ENCODE measurements around the gene PID1. TPM values are rescaled to one million over a fixed set of nuclear protein-coding genes. Genes with fewer than 3 reads are reported as not detected.

Gene PID1
- total RNA-seq, 2 experiments from 2014 or later, result not detected

DNA sequence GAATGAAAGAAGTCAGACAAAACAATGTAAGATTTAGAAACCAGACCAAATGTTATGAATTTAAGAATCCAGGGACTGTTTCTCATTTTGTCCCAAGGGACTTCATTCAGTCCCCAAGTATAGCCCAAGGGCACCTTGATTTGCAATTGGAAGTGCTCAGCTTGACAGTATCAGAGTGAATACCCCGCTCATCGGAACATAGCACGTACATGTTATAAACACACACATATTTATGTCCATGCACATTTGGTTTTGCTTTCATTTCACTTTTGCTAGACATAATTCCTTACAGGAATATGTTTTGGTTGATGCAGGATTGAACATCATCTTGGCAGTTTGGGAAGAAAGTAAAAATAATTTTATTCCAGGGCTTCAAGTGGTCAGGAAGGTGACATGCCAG is 100.2 kb downstream of the PID1 start:
- Histone ChIP-seq H3K4me3 (ENCODE audit: low read depth, low read length, poor library complexity, severe bottlenecking) (no peak overlapping the region), H3K4me2 (ENCODE audit: low read length) (no peak overlapping the region), H4K20me1 (ENCODE audit: insufficient read depth, low read length) (no peaks in the 10 kb centered on the region), H3K79me2 (ENCODE audit: insufficient read depth, low read depth, low read length) (no peaks in the 10 kb centered on the region), H3K36me3 (ENCODE audit: insufficient read depth, low read length) (no peaks in the 10 kb centered on the region), H3K27ac (ENCODE audit: low read depth, low read length, poor library complexity, severe bottlenecking) (no peak overlapping the region), H3K9me2 (ENCODE audit: insufficient read depth, low read length) (no peaks in the 10 kb centered on the region), H3K4me1 (ENCODE audit: insufficient read depth, low read length, poor library complexity, severe bottlenecking) (no peaks in the 10 kb centered on the region), H2AFZ (ENCODE audit: low read length) (no peak overlapping the region), H3K9me3 (ENCODE audit: low read length) (no peaks in the 10 kb centered on the region)
- CTCF ChIA-PET (ENCODE audit: unreplicated experiment), result no interaction called here
- TF ChIP-seq EZH2phosphoT487 (IDR thresholded peaks at IDR 0.05; ENCODE audit: borderline replicate concordance, low read depth, low read length), result no peak
- no TSS peak for BruUV-seq (replicated peaks)
- no peak for DNase-seq (ENCODE audit: low spot score)
- intact Hi-C loops (cut with micrococcal nuclease; ENCODE audit: unreplicated experiment), result no loop called here
- POLR2A ChIA-PET, result no interaction called here

DNA sequence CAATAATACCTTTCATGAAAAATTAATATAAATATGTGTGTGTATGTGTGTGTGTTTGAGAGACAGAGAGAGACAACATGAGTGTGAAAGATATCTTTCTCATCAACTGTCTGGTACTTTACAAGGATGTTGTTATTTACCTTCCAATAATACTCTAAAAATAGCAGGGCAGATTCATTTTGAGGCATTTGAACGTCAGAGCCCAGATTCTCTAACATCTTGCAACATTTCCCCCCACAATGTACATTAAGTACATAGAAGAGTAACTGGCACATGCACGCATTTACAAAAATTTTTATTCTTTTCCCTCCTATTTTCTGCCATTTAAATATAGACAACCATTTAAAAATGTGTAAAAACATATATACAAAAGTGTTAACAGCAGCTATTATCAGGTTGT is 100.9 kb downstream of the PID1 start:
- Histone ChIP-seq H2AFZ (ENCODE audit: low read length) (no peak overlapping the region), H3K9me2 (ENCODE audit: insufficient read depth, low read length) (no peaks in the 10 kb centered on the region), H3K36me3 (ENCODE audit: insufficient read depth, low read length) (no peaks in the 10 kb centered on the region), H3K4me3 (ENCODE audit: low read depth, low read length, poor library complexity, severe bottlenecking) (no peak overlapping the region), H4K20me1 (ENCODE audit: insufficient read depth, low read length) (no peaks in the 10 kb centered on the region), H3K27ac (ENCODE audit: low read depth, low read length, poor library complexity, severe bottlenecking) (no peak overlapping the region), H3K4me2 (ENCODE audit: low read length) (no peak overlapping the region), H3K9me3 (ENCODE audit: low read length) (no peaks in the 10 kb centered on the region), H3K79me2 (ENCODE audit: insufficient read depth, low read depth, low read length) (no peaks in the 10 kb centered on the region), H3K4me1 (ENCODE audit: insufficient read depth, low read length, poor library complexity, severe bottlenecking) (no peaks in the 10 kb centered on the region)
- BruUV-seq (replicated peaks), result no TSS peak
- DNase-seq (ENCODE audit: low spot score), result no peak
- ChIA-PET CTCF (ENCODE audit: unreplicated experiment) (no interaction called here), POLR2A (no interaction called here)
- TF ChIP-seq, protein P1, sequence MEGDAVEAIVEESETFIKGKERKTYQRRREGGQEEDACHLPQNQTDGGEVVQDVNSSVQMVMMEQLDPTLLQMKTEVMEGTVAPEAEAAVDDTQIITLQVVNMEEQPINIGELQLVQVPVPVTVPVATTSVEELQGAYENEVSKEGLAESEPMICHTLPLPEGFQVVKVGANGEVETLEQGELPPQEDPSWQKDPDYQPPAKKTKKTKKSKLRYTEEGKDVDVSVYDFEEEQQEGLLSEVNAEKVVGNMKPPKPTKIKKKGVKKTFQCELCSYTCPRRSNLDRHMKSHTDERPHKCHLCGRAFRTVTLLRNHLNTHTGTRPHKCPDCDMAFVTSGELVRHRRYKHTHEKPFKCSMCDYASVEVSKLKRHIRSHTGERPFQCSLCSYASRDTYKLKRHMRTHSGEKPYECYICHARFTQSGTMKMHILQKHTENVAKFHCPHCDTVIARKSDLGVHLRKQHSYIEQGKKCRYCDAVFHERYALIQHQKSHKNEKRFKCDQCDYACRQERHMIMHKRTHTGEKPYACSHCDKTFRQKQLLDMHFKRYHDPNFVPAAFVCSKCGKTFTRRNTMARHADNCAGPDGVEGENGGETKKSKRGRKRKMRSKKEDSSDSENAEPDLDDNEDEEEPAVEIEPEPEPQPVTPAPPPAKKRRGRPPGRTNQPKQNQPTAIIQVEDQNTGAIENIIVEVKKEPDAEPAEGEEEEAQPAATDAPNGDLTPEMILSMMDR (conservative IDR thresholded peaks at IDR 0.05; ENCODE audit: low read length), result no peak
- no peak for TF ChIP-seq EZH2phosphoT487 (IDR thresholded peaks at IDR 0.05; ENCODE audit: borderline replicate concordance, low read depth, low read length)
- intact Hi-C loops (cut with micrococcal nuclease; ENCODE audit: unreplicated experiment), result no loop called here

DNA sequence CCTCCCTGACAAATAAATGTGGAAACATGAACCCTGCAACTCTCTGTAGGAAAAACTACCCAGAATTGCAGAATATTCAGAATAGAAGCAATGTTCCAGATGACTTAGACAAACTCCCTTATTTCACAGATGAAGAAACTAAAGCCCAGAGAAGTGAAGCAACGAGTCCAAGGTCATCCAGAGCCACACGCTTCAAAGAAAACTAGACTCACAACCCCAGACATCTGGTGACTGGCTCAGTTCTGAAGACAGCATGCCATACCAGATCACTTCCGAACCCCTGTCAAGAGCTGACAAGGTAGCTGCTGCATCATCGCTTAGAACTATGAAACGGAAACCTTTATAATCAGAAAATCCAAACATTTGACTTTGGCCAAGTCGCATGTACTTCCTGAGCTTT is 101.3 kb downstream of the PID1 start:
- POLR2A ChIA-PET, result no interaction called here
- Histone ChIP-seq H3K4me3 (ENCODE audit: low read depth, low read length, poor library complexity, severe bottlenecking) (no peak overlapping the region), H3K27ac (ENCODE audit: low read depth, low read length, poor library complexity, severe bottlenecking) (no peak overlapping the region), H3K79me2 (ENCODE audit: insufficient read depth, low read depth, low read length) (no peaks in the 10 kb centered on the region), H3K9me3 (ENCODE audit: low read length) (no peaks in the 10 kb centered on the region), H3K4me2 (ENCODE audit: low read length) (no peak overlapping the region), H3K36me3 (ENCODE audit: insufficient read depth, low read length) (no peaks in the 10 kb centered on the region), H2AFZ (ENCODE audit: low read length) (no peak overlapping the region), H4K20me1 (ENCODE audit: insufficient read depth, low read length) (no peaks in the 10 kb centered on the region), H3K4me1 (ENCODE audit: insufficient read depth, low read length, poor library complexity, severe bottlenecking) (no peaks in the 10 kb centered on the region), H3K9me2 (ENCODE audit: insufficient read depth, low read length) (no peaks in the 10 kb centered on the region)
- CTCF ChIA-PET (ENCODE audit: unreplicated experiment), result no interaction called here
- DNase-seq (ENCODE audit: low spot score), result no peak
- intact Hi-C loops (cut with micrococcal nuclease; ENCODE audit: unreplicated experiment), result no loop called here
- TF ChIP-seq, protein P1 (conservative IDR thresholded peaks at IDR 0.05; ENCODE audit: low read length), result no peak
- TF ChIP-seq EZH2phosphoT487 (IDR thresholded peaks at IDR 0.05; ENCODE audit: borderline replicate concordance, low read depth, low read length), result no peak
- BruUV-seq (replicated peaks), result no TSS peak

All from OCI-LY7 (cell line).